Duodenal mucosa (tissue), 2 donors: ENCODE measurements around the gene ARHGEF10L.

Source experiments
- H3K27ac ChIP-seq: one replicate; pipeline ENCODE4 v1.7.0; 2013; ENCODE audit warnings: low read depth, low read length
- H3K27me3 ChIP-seq, 2 donors: one replicate each; pipeline ENCODE4 v1.7.0; 2013; ENCODE audit warnings: low read length in 2 of 2, control low read depth in 1 of 2; ENCODE audit not compliant: insufficient read depth in 2 of 2, control insufficient read depth in 1 of 2
- H3K36me3 ChIP-seq, 2 donors: one replicate each; pipeline ENCODE4 v1.7.0; 2013; ENCODE audit warnings: low read length in 2 of 2, control low read depth in 1 of 2; ENCODE audit not compliant: insufficient read depth in 2 of 2, control insufficient read depth in 1 of 2
- H3K4me1 ChIP-seq, 2 donors: one replicate each; pipeline ENCODE4 v1.7.0; 2013; ENCODE audit warnings: low read length in 2 of 2, control low read depth in 1 of 2; ENCODE audit not compliant: insufficient read depth in 2 of 2, control insufficient read depth in 1 of 2
- H3K4me3 ChIP-seq, 2 donors: one replicate each; pipeline ENCODE4 v1.7.0; 2013; ENCODE audit warnings: low read length in 2 of 2, low read depth in 1 of 2
- H3K9ac ChIP-seq, 2 donors: one replicate each; pipeline ENCODE4 v1.7.0; 2013; ENCODE audit warnings: low read length in 2 of 2, low read depth in 1 of 2
- H3K9me3 ChIP-seq, 2 donors: one replicate each; pipeline ENCODE4 v1.7.0; 2013; ENCODE audit warnings: low read length in 2 of 2, control low read depth in 1 of 2; ENCODE audit not compliant: control insufficient read depth in 1 of 2

ARHGEF10L gene

DNA sequence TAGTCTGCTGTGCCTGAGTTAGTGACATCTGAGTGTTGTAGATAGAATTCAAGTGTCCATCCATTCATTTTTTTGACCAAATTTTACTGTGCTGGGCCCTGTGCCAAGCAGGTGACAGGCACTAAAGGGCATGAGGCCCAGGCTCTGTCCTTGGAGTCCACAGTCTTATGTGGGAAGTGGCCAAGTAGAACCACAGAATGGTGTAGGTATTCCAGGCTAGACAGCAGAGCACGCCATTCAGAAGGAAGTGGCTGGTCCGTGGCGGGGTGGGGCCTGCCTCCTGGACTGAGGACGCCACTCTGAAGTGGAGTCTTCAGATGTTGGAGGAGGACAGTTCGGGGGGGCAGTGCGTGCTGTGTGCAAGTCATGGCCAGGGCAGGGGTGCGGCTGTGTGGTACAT is 146.8 kb downstream of the ARHGEF10L start:
- Histone ChIP-seq H3K9ac (no peak overlapping the region), H3K4me3 (no peak overlapping the region), H3K4me1 (no peaks in the 10 kb centered on the region), H3K27ac (no peak overlapping the region), H3K36me3 (peaks cover 25 to 69% of the 10 kb centered on the region in 2 donors), H3K9me3 (no peaks in the 10 kb centered on the region), H3K27me3 (no peaks in the 10 kb centered on the region)

DNA sequence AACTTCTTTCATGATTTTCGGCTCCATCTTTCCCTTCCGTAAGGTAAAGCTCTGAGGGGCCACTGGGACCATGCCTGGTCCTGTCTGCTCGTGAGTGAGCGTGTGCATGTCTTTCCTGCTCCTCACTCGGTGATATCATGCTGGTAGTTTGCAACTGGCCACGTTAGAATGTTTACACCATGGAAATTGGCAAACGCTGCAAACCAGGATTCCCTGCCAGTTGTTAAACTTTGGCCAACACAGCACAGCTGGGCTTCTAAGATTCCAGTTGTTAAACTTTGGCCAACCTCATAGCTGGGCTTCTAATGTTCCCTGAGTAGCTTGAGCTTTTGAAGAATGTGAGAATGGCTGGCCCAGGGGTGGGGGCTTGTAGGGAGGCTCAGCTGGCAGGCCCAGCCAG is 147.6 kb downstream of the ARHGEF10L start:
- peaks cover 19 to 67% of the 10 kb centered on the region in 2 donors for H3K36me3 ChIP-seq
- no peak overlapping the region for H3K9ac ChIP-seq
- H3K4me1 ChIP-seq, result no peaks in the 10 kb centered on the region
- H3K27me3 ChIP-seq, result no peaks in the 10 kb centered on the region
- H3K4me3 ChIP-seq, result no peak overlapping the region
- no peak overlapping the region for H3K27ac ChIP-seq
- no peaks in the 10 kb centered on the region for H3K9me3 ChIP-seq

- peaks cover 19 to 71% of the 10 kb centered on the region in 2 donors for H3K36me3 ChIP-seq
- no peak overlapping the region for H3K9ac ChIP-seq
- H3K27ac ChIP-seq, result no peak overlapping the region
- H3K4me3 ChIP-seq, result no peak overlapping the region
- no peaks in the 10 kb centered on the region for H3K27me3 ChIP-seq
- no peaks in the 10 kb centered on the region for H3K9me3 ChIP-seq
- H3K4me1 ChIP-seq, result no peaks in the 10 kb centered on the region
Observed at GRCh38 chr1:17688217-17688810, 148.8 kb downstream of the ARHGEF10L start.

GRCh38 chr1:17689011-17689410 is 149.5 kb downstream of the ARHGEF10L start:
- H3K9me3 ChIP-seq, result no peaks in the 10 kb centered on the region
- no peak overlapping the region for H3K27ac ChIP-seq
- H3K27me3 ChIP-seq, result no peaks in the 10 kb centered on the region
- no peaks in the 10 kb centered on the region for H3K4me1 ChIP-seq
- peaks cover 19 to 73% of the 10 kb centered on the region in 2 donors for H3K36me3 ChIP-seq
- no peak overlapping the region for H3K4me3 ChIP-seq
- no peak overlapping the region for H3K9ac ChIP-seq

- H3K27me3 ChIP-seq, result no peaks in the 10 kb centered on the region
- H3K27ac ChIP-seq, result no peak overlapping the region
- H3K4me1 ChIP-seq, result no peaks in the 10 kb centered on the region
- no peak overlapping the region for H3K4me3 ChIP-seq
- peaks cover 28 to 76% of the 10 kb centered on the region in 2 donors for H3K36me3 ChIP-seq
- H3K9ac ChIP-seq, result no peak overlapping the region
- H3K9me3 ChIP-seq, result no peaks in the 10 kb centered on the region
Observed at GRCh38 chr1:17690906-17691634, 151.6 kb downstream of the ARHGEF10L start.

GRCh38 chr1:17692645-17693044 is 153.1 kb downstream of the ARHGEF10L start:
- Histone ChIP-seq H3K9ac (no peak overlapping the region), H3K36me3 (peaks cover 28 to 76% of the 10 kb centered on the region in 2 donors), H3K4me3 (no peak overlapping the region), H3K4me1 (no peaks in the 10 kb centered on the region), H3K9me3 (no peaks in the 10 kb centered on the region), H3K27me3 (no peaks in the 10 kb centered on the region), H3K27ac (no peak overlapping the region)

DNA sequence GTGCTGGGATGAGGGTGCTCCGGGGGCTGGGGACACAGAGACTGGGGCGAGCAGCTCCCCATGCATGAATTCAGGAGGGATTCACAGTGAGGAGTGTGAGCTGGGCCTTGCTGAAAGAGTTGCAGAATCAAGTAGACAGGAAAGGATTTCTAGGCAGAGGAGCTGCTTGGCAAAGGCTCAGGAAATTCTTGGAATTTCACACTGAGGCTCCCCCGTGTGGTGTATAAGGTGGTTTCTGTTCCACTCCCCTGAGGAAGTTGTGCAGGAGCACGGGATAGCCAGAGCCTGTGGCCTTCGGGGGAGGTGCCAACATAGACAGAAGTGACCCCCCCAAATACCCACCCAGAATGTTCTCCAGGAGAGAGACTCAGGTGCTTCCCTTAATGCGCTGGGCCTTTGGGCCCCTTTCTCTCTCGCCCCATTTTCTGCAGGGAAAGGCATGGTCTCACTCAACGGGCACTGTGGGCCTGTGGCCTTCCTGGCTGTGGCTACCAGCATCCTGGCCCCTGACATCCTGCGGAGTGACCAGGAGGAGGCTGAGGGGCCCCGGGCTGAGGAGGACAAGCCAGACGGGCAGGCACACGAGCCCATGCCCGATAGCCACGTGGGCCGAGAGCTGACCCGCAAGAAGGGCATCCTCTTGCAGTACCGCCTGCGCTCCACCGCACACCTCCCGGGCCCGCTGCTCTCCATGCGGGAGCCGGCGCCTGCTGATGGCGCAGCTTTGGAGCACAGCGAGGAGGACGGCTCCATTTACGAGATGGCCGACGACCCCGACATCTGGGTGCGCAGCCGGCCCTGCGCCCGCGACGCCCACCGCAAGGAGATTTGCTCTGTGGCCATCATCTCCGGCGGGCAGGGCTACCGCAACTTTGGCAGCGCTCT is 157.2 kb downstream of the ARHGEF10L start:
- peaks cover 15 to 45% of the 10 kb centered on the region in 2 donors for H3K36me3 ChIP-seq
- no peaks in the 10 kb centered on the region for H3K4me1 ChIP-seq
- no peaks in the 10 kb centered on the region for H3K9me3 ChIP-seq
- H3K9ac ChIP-seq, result no peak overlapping the region
- no peak overlapping the region for H3K27ac ChIP-seq
- no peak overlapping the region for H3K4me3 ChIP-seq
- H3K27me3 ChIP-seq, result no peaks in the 10 kb centered on the region

DNA sequence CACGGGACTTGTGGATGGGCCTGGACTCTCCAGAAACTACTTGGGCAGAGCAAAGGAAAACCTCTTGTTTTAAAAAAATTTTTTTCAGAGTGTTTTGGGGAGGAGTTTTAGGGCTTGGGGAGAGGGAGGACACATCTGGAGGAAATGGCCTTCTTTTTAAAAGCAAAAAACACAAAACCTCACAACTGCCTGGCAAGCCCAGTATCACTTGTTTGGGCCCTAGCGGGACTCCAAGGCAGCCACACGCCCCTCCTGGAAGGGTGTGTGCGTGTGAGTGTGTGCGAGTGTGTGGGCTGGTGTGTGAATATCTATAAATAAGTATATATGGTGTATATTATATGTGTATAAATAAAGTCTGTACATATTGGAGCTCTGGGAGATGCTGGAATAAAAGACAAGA is 158.0 kb downstream of the ARHGEF10L start:
- Histone ChIP-seq H3K4me3 (no peak overlapping the region), H3K36me3 (peaks cover 15 to 37% of the 10 kb centered on the region in 2 donors), H3K27ac (no peak overlapping the region), H3K4me1 (no peaks in the 10 kb centered on the region), H3K9me3 (no peaks in the 10 kb centered on the region), H3K9ac (no peak overlapping the region), H3K27me3 (no peaks in the 10 kb centered on the region)

- no peaks in the 10 kb centered on the region for H3K4me1 ChIP-seq
- no peaks in the 10 kb centered on the region for H3K27me3 ChIP-seq
- no peaks in the 10 kb centered on the region for H3K9me3 ChIP-seq
- no peak overlapping the region for H3K27ac ChIP-seq
- H3K4me3 ChIP-seq, result no peak overlapping the region
- H3K36me3 ChIP-seq, result peaks cover 10 to 19% of the 10 kb centered on the region in 2 donors
- H3K9ac ChIP-seq, result no peak overlapping the region
Observed at GRCh38 chr1:17699581-17699980, 160.1 kb downstream of the ARHGEF10L start.
